MM.1S (cell line): ENCODE measurements around the gene COL5A1.

Experiments
- DNase-seq: peaks from one replicate; pipeline ENCODE4 v3.0.0-alpha.2; 2015
- H2AFZ ChIP-seq: fragments of 300-600 bp; sonication (generic); 2 replicates; pipeline ENCODE4 v1.6.0; 2016; ENCODE audit warnings: antibody characterized with exemption, low read length
- H3F3A ChIP-seq: fragments of 300-600 bp; sonication (generic); 2 replicates; pipeline ENCODE4 v1.6.1; 2016; ENCODE audit warnings: mild to moderate bottlenecking, antibody characterized with exemption, low read length, moderate library complexity, mixed read lengths; ENCODE audit not compliant: insufficient read depth
- H3K27ac ChIP-seq: fragments of 300-600 bp; sonication (generic); 2 replicates; pipeline ENCODE4 v1.5.1; 2016; ENCODE audit warnings: mild to moderate bottlenecking, low read length
- H3K27me3 ChIP-seq: fragments of 300-600 bp; sonication (generic); replicated peaks from 2 replicates; pipeline ENCODE4 v1.6.0; 2016; ENCODE audit warnings: low read length; ENCODE audit not compliant: insufficient read depth
- H3K36me3 ChIP-seq: fragments of 300-600 bp; sonication (generic); replicated peaks from 2 replicates; pipeline ENCODE4 v1.6.1; 2016; ENCODE audit warnings: mild to moderate bottlenecking, low read length, mixed read lengths; ENCODE audit not compliant: insufficient read depth
- H3K4me1 ChIP-seq: fragments of 300-600 bp; sonication (generic); 2 replicates; pipeline ENCODE4 v1.6.1; 2016; ENCODE audit warnings: low read length, mixed read lengths
- H3K4me2 ChIP-seq: fragments of 300-600 bp; sonication (generic); 2 replicates; pipeline ENCODE4 v1.6.0; 2016; ENCODE audit warnings: low read depth, low read length
- H3K4me3 ChIP-seq: fragments of 300-600 bp; sonication (generic); 2 replicates; pipeline ENCODE4 v1.5.1; 2016; ENCODE audit warnings: low read length, mixed read lengths
- H3K79me2 ChIP-seq: fragments of 300-600 bp; sonication (generic); 2 replicates; pipeline ENCODE4 v1.6.1; 2016; ENCODE audit warnings: mixed run types, low read length, mixed read lengths
- H3K9ac ChIP-seq: fragments of 300-600 bp; sonication (generic); 2 replicates; pipeline ENCODE4 v1.6.1; 2016; ENCODE audit warnings: low read length, mixed read lengths
- H3K9me2 ChIP-seq: fragments of 300-600 bp; sonication (generic); replicated peaks from 2 replicates; pipeline ENCODE4 v1.6.1; 2016; ENCODE audit warnings: mild to moderate bottlenecking, low read length, mixed read lengths; ENCODE audit not compliant: insufficient read depth
- H3K9me3 ChIP-seq: fragments of 300-600 bp; sonication (generic); replicated peaks from 2 replicates; pipeline ENCODE4 v1.6.1; 2016; ENCODE audit warnings: mild to moderate bottlenecking, low read length, mixed read lengths; ENCODE audit not compliant: insufficient read depth
- H4K20me1 ChIP-seq: fragments of 300-600 bp; sonication (generic); 2 replicates; pipeline ENCODE4 v1.6.1; 2016; ENCODE audit warnings: mild to moderate bottlenecking, low read length, moderate library complexity, mixed read lengths; ENCODE audit not compliant: insufficient read depth
- CTCF ChIP-seq: fragments of 300-600 bp; sonication (generic); IDR thresholded peaks from 2 replicates; pipeline ENCODE4 v1.5.1; 2016; ENCODE audit warnings: antibody characterized with exemption, low read length, mixed read lengths
- EZH2 ChIP-seq: fragments of 300-600 bp; sonication (generic); optimal IDR thresholded peaks from 2 replicates; pipeline ENCODE3; 2017; ENCODE audit warnings: low read depth, mild to moderate bottlenecking, antibody characterized with exemption, low read length, mixed read lengths
- EZH2phosphoT487 ChIP-seq: fragments of 300-600 bp; sonication (generic); IDR thresholded peaks from 2 replicates; pipeline ENCODE4 v1.6.1; 2018; ENCODE audit warnings: antibody characterized with exemption, low read length

Gene COL5A1

GRCh38 chr9:134637696-134638501, 3.7 kb upstream of the COL5A1 start:
- no peaks in the 10 kb centered on the region for H3K9me3 ChIP-seq
- no peak for DNase-seq
- H4K20me1 ChIP-seq = no peaks in the 10 kb centered on the region
- H3K9me2 ChIP-seq = no peaks in the 10 kb centered on the region
- H3K36me3 ChIP-seq = no peaks in the 10 kb centered on the region
- no peaks in the 10 kb centered on the region for H3F3A ChIP-seq
- H3K27ac ChIP-seq = no peak overlapping the region
- no peaks in the 10 kb centered on the region for H3K79me2 ChIP-seq
- no peak overlapping the region for H3K4me3 ChIP-seq
- H3K4me2 ChIP-seq = no peak overlapping the region
- no peak overlapping the region for H3K9ac ChIP-seq
- no peaks in the 10 kb centered on the region for H3K4me1 ChIP-seq
- no peak for TF ChIP-seq EZH2
- no peak for TF ChIP-seq EZH2phosphoT487
- TF ChIP-seq CTCF = no peak
- H3K27me3 ChIP-seq = peaks cover 87% of the 10 kb centered on the region
- H2AFZ ChIP-seq = no peak overlapping the region

GRCh38 chr9:134638502-134639090, 3.0 kb upstream of the COL5A1 start:
- TF ChIP-seq EZH2phosphoT487 = no peak
- TF ChIP-seq CTCF = no peak
- no peak for TF ChIP-seq EZH2
- no peaks in the 10 kb centered on the region for H3F3A ChIP-seq
- no peak overlapping the region for H3K4me3 ChIP-seq
- no peak overlapping the region for H3K27ac ChIP-seq
- no peaks in the 10 kb centered on the region for H3K9me2 ChIP-seq
- H3K4me2 ChIP-seq = no peak overlapping the region
- H2AFZ ChIP-seq = no peak overlapping the region
- H3K9me3 ChIP-seq = no peaks in the 10 kb centered on the region
- H3K36me3 ChIP-seq = no peaks in the 10 kb centered on the region
- H3K79me2 ChIP-seq = no peaks in the 10 kb centered on the region
- peaks cover 87% of the 10 kb centered on the region for H3K27me3 ChIP-seq
- no peaks in the 10 kb centered on the region for H4K20me1 ChIP-seq
- H3K4me1 ChIP-seq = no peaks in the 10 kb centered on the region
- H3K9ac ChIP-seq = no peak overlapping the region
- no peak for DNase-seq

GRCh38 chr9:134639994-134640393, 1.6 kb upstream of the COL5A1 start:
- no peak for DNase-seq
- Histone ChIP-seq H3K36me3 (no peaks in the 10 kb centered on the region), H3K9me3 (no peaks in the 10 kb centered on the region), H3K4me1 (no peaks in the 10 kb centered on the region), H3K9me2 (no peaks in the 10 kb centered on the region), H3K9ac (no peak overlapping the region), H3K79me2 (no peaks in the 10 kb centered on the region), H2AFZ (no peak overlapping the region), H3K4me2 (no peak overlapping the region), H3F3A (no peaks in the 10 kb centered on the region), H4K20me1 (no peaks in the 10 kb centered on the region), H3K27me3 (peaks cover 83% of the 10 kb centered on the region), H3K4me3 (no peak overlapping the region), H3K27ac (no peak overlapping the region)
- no peak for TF ChIP-seq EZH2phosphoT487
- no peak for TF ChIP-seq CTCF
- TF ChIP-seq EZH2 = no peak
